Gastrocnemius medialis (tissue), 4 donors: ENCODE measurements around the gene CARD11.

Experiments
- CTCF ChIP-seq, 5 experiments: fragments of 450-650 bp in 3 of 5; fragments of 200-600 bp in 2 of 5; sonication (generic) in 2 of 5; IDR thresholded peaks in 4 of 5; conservative IDR thresholded peaks in 1 of 5; 1 replicate in 4 of 5; 2 replicates in 1 of 5; pipeline ENCODE4 v1.5.1; 2016 to 2019; ENCODE audit warnings: antibody characterized with exemption in 5 of 5, mild to moderate bottlenecking in 3 of 5, moderate library complexity in 3 of 5
- POLR2A ChIP-seq, 2 donors: fragments of 450-650 bp; IDR thresholded peaks; one replicate each; pipeline ENCODE4 v1.6.1; 2017; ENCODE audit warnings: antibody characterized with exemption in 2 of 2, mild to moderate bottlenecking in 2 of 2, moderate library complexity in 2 of 2

- TF ChIP-seq CTCF (IDR thresholded peaks at IDR 0.05 in 4 of 5, conservative IDR thresholded peaks at IDR 0.05 in 1 of 5) (no peak), POLR2A (IDR thresholded peaks at IDR 0.05) (no peak)
These were observed 155.9 kb downstream of the CARD11 start for GRCh38 chr7:2887816-2888215.
